Right ventricle myocardium inferior (tissue), 1 donor: ENCODE results near the gene ZNF536. TPM values are rescaled to one million over a fixed set of nuclear protein-coding genes. Genes with fewer than 3 reads are reported as not detected.
"Not testable (repeated sequence)": the region's sequence is repeated elsewhere in the genome, so short reads cannot be mapped to it uniquely, and the experiment has no call there.

Experiments
- ATAC-seq: fragments of 200-7000 bp; cut with Tn5 transposase; one replicate; pipeline ENCODE4 v1.9.1; 2020; ENCODE audit warnings: mild to moderate bottlenecking, moderate library complexity
- DNase-seq: peaks from one replicate; pipeline ENCODE4 v3.0.0; 2021; ENCODE audit errors: missing footprints
- intact Hi-C: fragments of 100-400 bp; cut with DNase I; formaldehyde crosslinking; loops from one replicate; pipeline ENCODE4 v1.11.0; 2022
- total RNA-seq: library from RNA; stranded (reverse); fragmentation: NEBNext Ultra II Directional; extraction: Animal tissue kit (Norgen Biotek cat#: 25700); gene quantifications from one replicate; pipeline ENCODE4 v1.2.1, GENCODE V29; 2021
- donor health status: DM: no; HTN: yes; CAD: no; lungs with severe emphysema.

Gene ZNF536
- total RNA-seq, 1 donor from 2014 or later, result 2.2 TPM

DNA sequence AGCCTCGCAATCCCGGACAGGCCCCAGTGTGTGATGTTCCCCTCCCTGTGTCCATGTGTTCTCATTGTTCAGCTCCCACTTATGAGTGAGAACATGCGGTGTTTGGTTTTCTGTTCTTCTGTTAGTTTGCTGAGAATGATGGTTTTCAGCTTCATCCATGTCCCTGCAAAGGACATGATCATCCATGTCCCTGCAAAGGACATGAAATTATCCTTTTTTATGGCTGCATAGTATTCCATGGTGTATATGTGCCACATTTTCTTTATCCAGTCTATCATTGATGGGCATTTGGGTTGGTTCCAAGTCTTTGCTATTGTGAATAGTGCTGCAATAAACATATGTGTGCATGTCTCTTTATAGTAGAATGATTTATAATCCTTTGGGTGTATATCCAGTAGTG, 26.4 kb downstream of the ZNF536 start:
- ATAC-seq, DNase-seq, intact Hi-C loops: not testable (repeated sequence)

GRCh38 chr19:30401956-30402355, 29.8 kb downstream of the ZNF536 start:
- intact Hi-C loops, result no loop called here
- ATAC-seq, result no peak

DNA sequence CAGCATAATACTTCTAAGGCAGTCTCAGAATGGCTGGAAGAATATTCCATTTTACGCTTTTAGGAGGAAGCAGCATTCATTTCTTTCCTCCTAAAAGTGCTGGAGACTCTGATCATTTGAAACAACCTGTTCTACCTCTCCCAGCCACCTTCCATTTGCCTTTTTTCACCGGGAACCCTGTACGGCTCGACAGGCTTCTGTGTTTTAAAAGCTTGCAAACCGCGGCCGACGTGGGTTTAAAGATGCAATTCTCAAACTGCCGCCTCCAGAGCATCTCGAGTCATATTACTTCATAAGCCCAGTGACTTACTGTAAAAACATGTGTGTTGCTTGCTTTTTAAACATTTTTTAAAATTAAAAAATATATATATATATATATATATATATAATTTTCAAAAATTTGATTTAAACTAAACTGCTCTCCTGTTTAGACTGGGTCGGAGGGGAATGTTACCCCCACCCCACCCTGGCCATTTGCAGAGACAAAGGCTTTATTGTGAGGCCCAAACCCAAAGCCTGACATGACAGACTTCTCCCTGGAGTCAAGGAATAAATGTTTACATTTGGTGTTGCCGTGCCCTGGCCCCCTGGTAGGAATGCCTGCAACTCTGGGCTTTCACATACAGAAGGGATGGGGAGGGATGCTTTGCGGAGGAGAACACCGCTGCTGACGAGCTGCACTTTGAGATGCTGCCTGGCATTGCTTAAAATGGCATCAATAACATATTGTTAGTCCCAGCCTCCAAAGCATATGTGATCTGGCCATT, 30.4 kb downstream of the ZNF536 start:
- DNase-seq, result no peak
- intact Hi-C loops, result no loop called here
- ATAC-seq, result no peak

More at GRCh38 chr19:30401956-30402355, 29.8 kb downstream of the ZNF536 start:
- no peak for DNase-seq

DNA sequence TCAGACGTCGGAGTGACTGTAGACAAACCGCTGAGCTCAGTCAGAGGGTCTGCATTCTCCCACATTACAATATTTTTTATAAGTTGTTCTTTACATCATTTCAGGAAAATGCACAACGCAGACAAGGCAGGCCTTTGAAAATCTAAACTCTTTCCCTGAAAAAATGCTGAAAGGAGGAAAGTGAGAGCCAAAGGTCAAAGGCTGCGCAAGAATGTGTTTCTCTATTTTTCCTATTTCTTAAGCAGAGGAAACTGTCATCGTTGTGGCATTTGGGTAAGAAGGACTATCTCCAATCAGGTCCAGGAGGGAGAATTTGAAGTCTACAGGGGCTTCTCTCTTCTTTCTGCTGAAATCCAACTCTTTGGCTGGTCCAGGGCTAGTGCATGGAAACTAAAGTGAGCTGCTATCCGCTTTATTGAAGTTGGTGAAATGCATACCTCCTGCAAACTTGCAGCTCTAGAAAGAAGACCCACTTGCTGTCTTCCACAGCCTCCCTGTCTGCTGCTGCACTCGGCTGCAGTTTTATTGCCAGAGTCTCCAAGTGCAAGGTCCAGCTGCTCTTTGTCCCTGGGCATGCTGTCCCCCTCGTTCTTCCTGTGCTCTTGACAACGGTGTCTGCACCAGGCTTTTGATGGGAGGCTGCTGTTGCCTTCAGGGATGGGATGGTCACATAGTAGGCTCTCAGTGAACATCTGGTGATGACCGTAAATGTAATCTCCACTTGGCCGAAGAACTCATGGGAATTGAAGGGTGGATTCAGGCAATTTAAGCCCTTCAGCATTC, 31.2 kb downstream of the ZNF536 start:
- DNase-seq, result no peak

GRCh38 chr19:30406220-30407067, 34.3 kb downstream of the ZNF536 start:
- DNase-seq (peak; percentile 27), ATAC-seq (peak; percentile 86)
- intact Hi-C loops, result loop anchor here (2.0 kb wide), 1 partner anchor 178 kb away; no protein-coding TSS in a partner anchor

More for the DNA sequence above, 31.2 kb downstream of the ZNF536 start:
- ATAC-seq, result no peak
- intact Hi-C loops, result no loop called here

DNA sequence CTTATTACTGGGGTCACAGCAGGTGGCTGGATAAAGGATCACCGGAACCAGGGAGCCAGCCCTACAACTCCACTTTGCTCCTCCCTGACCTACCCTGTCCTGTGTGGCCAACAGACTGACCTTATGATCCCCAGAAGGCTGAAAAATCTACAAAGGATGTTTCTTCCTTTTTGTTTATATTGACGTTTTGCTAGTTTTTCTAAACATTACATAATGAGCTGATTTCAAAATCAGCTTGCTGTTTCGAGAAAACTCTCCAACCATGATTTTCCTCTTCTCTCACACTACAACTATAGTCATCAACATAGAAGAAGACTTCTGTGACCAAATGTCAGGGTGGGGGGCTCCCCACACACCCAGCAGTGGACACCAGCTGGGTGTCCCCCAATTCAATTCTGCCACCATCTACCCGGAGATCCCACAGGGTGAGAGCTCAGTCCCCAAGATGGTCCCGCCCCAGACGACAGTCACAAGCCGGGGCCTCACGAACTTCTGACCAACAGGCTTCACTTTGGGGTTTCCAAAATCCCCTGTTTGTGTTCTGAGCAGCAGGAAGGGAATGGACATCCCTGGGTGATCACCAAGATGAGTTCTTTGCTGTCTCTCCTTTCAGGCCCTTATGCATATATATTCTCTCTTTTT, 35.0 kb downstream of the ZNF536 start:
- DNase-seq (no peak), ATAC-seq (no peak)
- intact Hi-C loops, result loop anchor here (2.0 kb wide), 1 partner anchor 178 kb away; no protein-coding TSS in a partner anchor

GRCh38 chr19:30408734-30409301, 36.6 kb downstream of the ZNF536 start:
- no peak for ATAC-seq
- intact Hi-C loops, result no loop called here
- no peak for DNase-seq

DNA sequence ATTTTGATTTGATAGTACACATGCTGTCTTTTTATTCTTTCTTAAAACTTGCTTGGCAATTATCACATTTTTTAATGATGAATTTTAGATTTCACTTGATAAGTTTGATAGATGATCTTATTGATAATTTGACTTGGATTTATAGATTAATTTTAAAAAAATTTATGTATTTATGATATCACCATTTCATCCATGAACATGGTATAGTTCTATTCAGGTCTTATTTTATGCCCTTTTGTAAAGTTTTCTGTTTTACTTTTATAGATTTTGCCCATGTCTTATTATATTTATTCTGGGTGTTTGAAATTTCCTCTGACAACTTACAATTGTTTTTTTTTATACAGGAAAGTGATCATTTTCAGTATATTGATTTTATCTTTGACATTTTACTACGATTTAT, 39.5 kb downstream of the ZNF536 start:
- intact Hi-C loops, result no loop called here
- no peak for DNase-seq
- ATAC-seq, result no peak

GRCh38 chr19:30416375-30416774, 44.2 kb downstream of the ZNF536 start:
- peak; percentile 30 for DNase-seq
- intact Hi-C loops, result no loop called here
- ATAC-seq, result no peak

GRCh38 chr19:30417166-30417565, 45.0 kb downstream of the ZNF536 start:
- intact Hi-C loops, ATAC-seq, DNase-seq: not testable (repeated sequence)

GRCh38 chr19:30419568-30420180, 47.5 kb downstream of the ZNF536 start:
- intact Hi-C loops, result no loop called here
- DNase-seq (no peak), ATAC-seq (no peak)

GRCh38 chr19:30420316-30420715, 48.1 kb downstream of the ZNF536 start:
- no peak for DNase-seq
- ATAC-seq, result no peak
- intact Hi-C loops, result no loop called here

DNA sequence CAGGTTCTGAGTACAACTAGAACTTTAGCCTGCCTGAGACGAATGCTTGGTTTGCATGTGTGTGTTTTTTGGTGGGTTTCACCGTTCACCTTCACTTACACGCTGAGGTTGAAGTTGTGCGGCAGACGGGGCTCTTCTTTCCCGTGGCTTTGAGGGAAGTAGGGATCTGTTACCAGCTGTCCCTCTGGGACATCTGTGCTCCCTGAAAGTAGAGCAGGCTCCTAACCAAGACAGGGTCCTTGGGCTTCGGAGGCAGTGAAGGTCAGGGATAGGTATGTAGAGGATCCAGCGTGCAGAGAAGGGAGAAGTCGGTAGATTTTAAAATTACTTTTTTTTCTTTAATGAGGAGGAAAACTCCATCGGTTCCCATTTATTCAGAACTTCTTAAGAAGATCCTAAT, 48.7 kb downstream of the ZNF536 start:
- DNase-seq (no peak), ATAC-seq (no peak)
- intact Hi-C loops, result no loop called here

- intact Hi-C loops, result no loop called here
- ATAC-seq (no peak), DNase-seq (no peak)
Measured at GRCh38 chr19:30421571-30421970, 49.4 kb downstream of the ZNF536 start.

DNA sequence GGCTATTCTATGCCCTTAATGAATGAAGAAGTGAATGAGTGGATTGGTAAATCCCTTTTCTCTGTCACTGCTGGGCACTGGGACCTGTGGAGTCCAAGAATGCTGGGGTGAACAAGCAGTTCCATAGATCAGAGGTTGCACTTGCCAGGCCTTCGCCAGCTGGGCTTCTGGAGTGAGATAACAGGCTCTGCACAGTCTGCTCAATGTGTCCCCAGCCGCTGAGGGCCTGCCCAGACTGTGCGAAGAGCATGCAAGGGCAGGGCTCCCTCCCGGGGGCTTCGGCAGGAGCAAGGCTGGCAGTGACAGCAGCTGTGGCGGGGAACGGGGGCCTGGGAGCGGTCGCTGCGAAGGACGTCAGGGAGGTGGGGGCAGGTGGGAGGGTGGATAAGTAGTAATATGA, 51.3 kb downstream of the ZNF536 start:
- intact Hi-C loops, result no loop called here
- DNase-seq (no peak), ATAC-seq (peak; percentile 86)

DNA sequence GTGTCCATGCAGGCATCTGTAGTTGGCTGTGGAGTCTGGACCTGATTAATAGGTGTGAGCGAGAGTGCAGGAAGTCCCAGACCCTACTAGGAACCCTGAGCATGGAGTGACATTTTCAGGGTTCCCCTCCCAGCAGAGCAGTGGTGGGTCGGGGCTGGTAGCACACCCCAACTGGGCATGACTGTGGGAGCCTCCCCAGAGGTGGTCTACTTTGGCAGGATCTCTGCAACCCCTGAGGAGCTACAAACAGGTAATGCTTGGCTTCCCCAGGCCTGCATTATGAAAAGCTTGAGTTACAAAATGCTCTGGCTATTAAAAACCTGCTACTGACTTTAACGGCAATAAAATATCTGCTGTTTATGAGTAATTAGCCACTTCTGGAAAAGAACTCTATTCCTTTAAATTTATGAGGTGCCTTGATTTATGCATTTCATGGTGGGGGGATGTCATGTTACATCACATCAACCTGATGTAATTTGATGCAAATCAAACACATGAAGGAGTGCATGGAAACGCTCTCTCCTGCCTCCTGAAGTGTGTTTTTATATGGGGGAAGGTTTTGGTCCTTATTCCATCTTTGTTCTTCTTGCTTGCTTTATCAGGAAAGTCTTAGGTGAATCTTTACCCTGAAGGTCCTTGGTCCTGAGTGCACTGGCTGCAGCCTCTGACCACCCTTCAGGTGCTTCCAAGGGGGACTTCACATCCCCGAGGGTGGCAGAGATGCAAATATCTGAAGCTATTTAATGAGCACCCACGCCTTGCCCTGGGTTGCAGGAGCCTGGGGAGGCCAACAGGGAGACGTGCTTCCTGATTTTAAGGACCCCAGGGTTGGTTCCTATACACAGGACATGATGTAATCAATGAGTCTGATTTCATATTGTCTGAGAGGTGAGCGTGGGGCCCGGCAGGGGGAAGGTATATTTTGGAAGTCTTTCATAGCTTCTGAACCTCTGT, 54.0 kb downstream of the ZNF536 start:
- DNase-seq (no peak), ATAC-seq (no peak)
- intact Hi-C loops, result no loop called here

DNA sequence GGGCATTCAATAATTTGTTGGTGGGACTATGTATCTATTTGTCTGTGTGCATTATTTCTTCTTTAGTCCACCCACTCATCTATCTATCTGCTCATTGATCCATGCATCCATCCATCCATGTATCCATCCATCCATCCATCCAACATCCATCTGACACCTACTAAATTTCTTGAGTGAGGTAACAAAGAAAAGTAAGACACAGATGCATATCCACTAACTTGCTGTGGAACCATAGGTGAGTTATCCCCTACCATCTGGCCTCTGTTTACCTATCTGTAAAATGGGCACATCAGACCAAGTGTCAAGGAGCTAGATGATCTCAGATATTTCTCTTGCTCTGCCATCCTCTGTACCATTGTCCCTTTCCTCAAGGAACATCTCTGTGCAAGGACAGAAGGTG, 54.7 kb downstream of the ZNF536 start:
- ATAC-seq, result no peak
- intact Hi-C loops, result no loop called here
- no peak for DNase-seq
